ENCODE measurements around the gene ANKRD66.
A peak's percentile ranks its signal among the peaks of the same experiment; 100 is the strongest.
"Not testable (repeated sequence)": the region's sequence is repeated elsewhere in the genome, so short reads cannot be mapped to it uniquely, and the experiment has no call there.

ANKRD66 gene

GRCh38 chr6:46760925-46761324, 14.2 kb downstream of the ANKRD66 start:
- Histone ChIP-seq H3K27ac (no peak overlapping the region), H3K4me3 (no peak overlapping the region)
- no peak for DNase-seq (ENCODE audit: low spot score)
- no peak for TF ChIP-seq CTCF (IDR thresholded peaks at IDR 0.05)

GRCh38 chr6:46763466-46763865, 16.7 kb downstream of the ANKRD66 start:
- Histone ChIP-seq H3K27ac (no peak overlapping the region), H3K4me3 (no peak overlapping the region)
- no peak for TF ChIP-seq CTCF (IDR thresholded peaks at IDR 0.05)
- DNase-seq (ENCODE audit: low spot score), result no peak

GRCh38 chr6:46764280-46764679, 17.5 kb downstream of the ANKRD66 start:
- DNase-seq (ENCODE audit: low spot score); H3K27ac ChIP-seq; H3K4me3 ChIP-seq: not testable (repeated sequence)

- no peak for TF ChIP-seq CTCF (IDR thresholded peaks at IDR 0.05)
- Histone ChIP-seq H3K4me3 (no peak overlapping the region), H3K27ac (no peak overlapping the region)
- no peak for DNase-seq (ENCODE audit: low spot score)
Observed at GRCh38 chr6:46764961-46765360, 18.2 kb downstream of the ANKRD66 start.

- DNase-seq (ENCODE audit: low spot score), result no peak
- no peak for TF ChIP-seq CTCF (IDR thresholded peaks at IDR 0.05)
- peak overlapping the region in 1 of 2 donors; percentile 20 for H3K27ac ChIP-seq
- H3K4me3 ChIP-seq, result no peak overlapping the region
Observed at GRCh38 chr6:46772016-46772415, 25.3 kb downstream of the ANKRD66 start.

GRCh38 chr6:46772762-46773161, 26.0 kb downstream of the ANKRD66 start:
- H3K4me3 ChIP-seq, result no peak overlapping the region
- DNase-seq (ENCODE audit: low spot score), result no peak
- no peak for TF ChIP-seq CTCF (IDR thresholded peaks at IDR 0.05)
- H3K27ac ChIP-seq, result peak overlapping the region in 1 of 2 donors; percentile 20

GRCh38 chr6:46773201-46773855, 26.6 kb downstream of the ANKRD66 start:
- peak overlapping the region in 1 of 2 donors; percentile 15 for H3K27ac ChIP-seq
- DNase-seq (ENCODE audit: low spot score), result no peak
- TF ChIP-seq CTCF (IDR thresholded peaks at IDR 0.05), result no peak
- H3K4me3 ChIP-seq, result no peak overlapping the region

GRCh38 chr6:46774736-46775135, 28.0 kb downstream of the ANKRD66 start:
- not testable (repeated sequence) for DNase-seq (ENCODE audit: low spot score); H3K4me3 ChIP-seq; H3K27ac ChIP-seq

All from coronary artery (tissue), 2 donors.